Neuronal stem cell (in vitro differentiated cells): ENCODE results near the gene FBXO45.
"Not testable (repeated sequence)": the region's sequence is repeated elsewhere in the genome, so short reads cannot be mapped to it uniquely, and the experiment has no call there.

ENCODE experiments used
- DNase-seq: peaks from one replicate; pipeline ENCODE4 v3.0.0-alpha.2; 2013; ENCODE audit warnings: low spot score
- H2AFZ ChIP-seq: one replicate; pipeline ENCODE4 v1.6.1; 2013; ENCODE audit warnings: mild to moderate bottlenecking, low read length, inconsistent platforms
- H2AK5ac ChIP-seq: 2 replicates; pipeline ENCODE4 v1.6.1; 2013; ENCODE audit warnings: low read depth, mild to moderate bottlenecking, inconsistent platforms, low read length, moderate library complexity, mixed read lengths
- H2BK120ac ChIP-seq: 2 replicates; pipeline ENCODE4 v1.6.1; 2013; ENCODE audit warnings: low read depth, mild to moderate bottlenecking, inconsistent platforms, low read length, moderate library complexity, mixed read lengths
- H2BK12ac ChIP-seq: one replicate; pipeline ENCODE4 v1.6.1; 2013; ENCODE audit warnings: low read length, inconsistent platforms
- H2BK15ac ChIP-seq: 2 replicates; pipeline ENCODE4 v1.6.1; 2013; ENCODE audit warnings: mild to moderate bottlenecking, low read length, inconsistent platforms, mixed read lengths
- H2BK5ac ChIP-seq: one replicate; pipeline ENCODE4 v1.6.1; 2013; ENCODE audit warnings: inconsistent platforms, mild to moderate bottlenecking, low read length, moderate library complexity
- H3K14ac ChIP-seq: one replicate; pipeline ENCODE4 v1.6.1; 2013; ENCODE audit warnings: low read length, inconsistent platforms
- H3K18ac ChIP-seq: 2 replicates; pipeline ENCODE4 v1.6.1; 2013; ENCODE audit warnings: low read length, inconsistent platforms
- H3K23ac ChIP-seq: 2 replicates; pipeline ENCODE4 v1.6.1; 2013; ENCODE audit warnings: low read depth, mild to moderate bottlenecking, mixed read lengths, low read length, inconsistent platforms; ENCODE audit not compliant: poor library complexity
- H3K27ac ChIP-seq: replicated peaks from 3 replicates; pipeline ENCODE4 v1.5.1; 2013; ENCODE audit warnings: low read length, inconsistent platforms
- H3K27me3 ChIP-seq, 3 experiments: 2 replicates each; pipeline ENCODE4 v1.6.1; 2013; ENCODE audit warnings: low read length in 3 of 3, mild to moderate bottlenecking in 2 of 3, inconsistent platforms in 1 of 3, low read depth in 1 of 3, mixed read lengths in 1 of 3, moderate library complexity in 1 of 3; ENCODE audit not compliant: control insufficient read depth in 3 of 3, insufficient read depth in 3 of 3
- H3K36me3 ChIP-seq, 2 donors: replicated peaks in 1 of 2; 2 replicates each; pipeline ENCODE4 v1.6.1; 2013; ENCODE audit warnings: low read length in 2 of 2; ENCODE audit not compliant: control insufficient read depth in 2 of 2, insufficient read depth in 2 of 2
- H3K4ac ChIP-seq: 2 replicates; pipeline ENCODE4 v1.6.1; 2013; ENCODE audit warnings: inconsistent platforms, mild to moderate bottlenecking, low read length, moderate library complexity
- H3K4me1 ChIP-seq, 2 donors: 1 replicate in 1 of 2; 2 replicates in 1 of 2; pipeline ENCODE4 v1.6.1; 2013; ENCODE audit warnings: low read length in 2 of 2, low read depth in 1 of 2; ENCODE audit not compliant: control insufficient read depth in 2 of 2, insufficient read depth in 1 of 2
- H3K4me2 ChIP-seq: one replicate; pipeline ENCODE4 v1.6.1; 2013; ENCODE audit warnings: mild to moderate bottlenecking, low read length, inconsistent platforms; ENCODE audit not compliant: insufficient read depth, poor library complexity, severe bottlenecking
- H3K4me3 ChIP-seq, 2 donors: 2 replicates each; pipeline ENCODE4 v1.5.1; 2013; ENCODE audit warnings: low read length in 2 of 2, mild to moderate bottlenecking in 2 of 2, inconsistent platforms in 1 of 2, moderate library complexity in 1 of 2
- H3K79me1 ChIP-seq: one replicate; pipeline ENCODE4 v1.6.1; 2013; ENCODE audit warnings: low read depth, mild to moderate bottlenecking, inconsistent platforms, low read length, moderate library complexity
- H3K9ac ChIP-seq: one replicate; pipeline ENCODE4 v1.6.1; 2013; ENCODE audit warnings: mild to moderate bottlenecking, low read depth, low read length, inconsistent platforms; ENCODE audit not compliant: poor library complexity
- H3K9me3 ChIP-seq, 2 donors: replicated peaks in 1 of 2; 2 replicates each; pipeline versions ENCODE3 to v1.6.1; 2013; ENCODE audit warnings: low read length in 2 of 2, mild to moderate bottlenecking in 2 of 2, inconsistent platforms in 1 of 2, low read depth in 1 of 2, mixed read lengths in 1 of 2, moderate library complexity in 1 of 2; ENCODE audit not compliant: control insufficient read depth in 2 of 2, insufficient read depth in 1 of 2
- H4K8ac ChIP-seq: one replicate; pipeline ENCODE4 v1.6.1; 2013; ENCODE audit warnings: low read depth, mild to moderate bottlenecking, inconsistent platforms, low read length, moderate library complexity
- H4K91ac ChIP-seq: one replicate; pipeline ENCODE4 v1.6.1; 2013; ENCODE audit warnings: low read length, low read depth, mild to moderate bottlenecking, inconsistent platforms; ENCODE audit not compliant: poor library complexity
- WGBS, 2 donors: extraction: QIAGEN DNeasy Blood & Tissue Kit; methylation state at CpG; one replicate each; pipeline ENCODE4 v1.1.7; 2013; ENCODE audit warnings: missing lambda C conversion rate in 2 of 2, mixed read lengths in 1 of 2; ENCODE audit not compliant: insufficient read length in 2 of 2, insufficient replicate concordance in 1 of 2; ENCODE audit errors: extremely low coverage in 2 of 2; 5-methylcytosine and 5-hydroxymethylcytosine counted together

The FBXO45 gene

DNA sequence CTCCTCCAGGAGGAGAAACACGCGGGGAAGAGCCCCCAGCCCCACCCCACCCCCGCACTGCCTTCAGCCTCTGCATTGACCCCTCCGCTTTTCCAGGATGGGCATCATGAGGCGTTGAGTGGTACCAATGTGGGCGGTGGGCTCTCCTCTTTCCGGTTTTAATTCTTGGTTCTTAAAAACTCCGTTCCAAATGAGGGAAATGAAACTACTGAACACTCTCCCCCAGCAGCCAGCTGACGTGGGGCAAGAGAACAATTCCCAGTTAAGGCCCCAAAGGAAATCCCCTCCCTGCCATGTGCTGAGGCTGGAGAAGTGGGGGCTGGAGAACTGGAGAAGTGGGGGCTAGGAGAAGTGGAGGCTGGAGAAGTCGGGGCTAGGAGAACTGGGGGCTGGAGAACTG lies 65.8 kb downstream of the FBXO45 start:
- H2BK12ac ChIP-seq = peak overlapping the region; percentile 67
- H3K4me3 ChIP-seq = no peak overlapping the region
- H2AK5ac ChIP-seq = peak overlapping the region; percentile 100
- H2BK15ac ChIP-seq = peak overlapping the region; percentile 96
- H3K9me3 ChIP-seq = no peaks in the 10 kb centered on the region
- H3K14ac ChIP-seq = no peak overlapping the region
- no peaks in the 10 kb centered on the region for H3K36me3 ChIP-seq
- WGBS, 2 donors = no CpG with 5 or more reads among the region's 10 CpGs
- no peak overlapping the region for H4K91ac ChIP-seq
- peaks cover 0 to 12% (median 0%) of the 10 kb centered on the region in 3 experiments for H3K27me3 ChIP-seq
- no peak for DNase-seq
- no peaks in the 10 kb centered on the region for H3K79me1 ChIP-seq
- H3K4me1 ChIP-seq = peaks cover 14 to 17% of the 10 kb centered on the region in 2 donors
- H3K4me2 ChIP-seq = no peak overlapping the region
- H3K18ac ChIP-seq = peak overlapping the region; percentile 15
- no peak overlapping the region for H3K27ac ChIP-seq
- H4K8ac ChIP-seq = no peak overlapping the region
- H2AFZ ChIP-seq = no peak overlapping the region
- peak overlapping the region; percentile 25 for H3K23ac ChIP-seq
- peak overlapping the region; percentile 26 for H2BK5ac ChIP-seq
- no peak overlapping the region for H2BK120ac ChIP-seq
- no peak overlapping the region for H3K4ac ChIP-seq
- no peak overlapping the region for H3K9ac ChIP-seq

DNA sequence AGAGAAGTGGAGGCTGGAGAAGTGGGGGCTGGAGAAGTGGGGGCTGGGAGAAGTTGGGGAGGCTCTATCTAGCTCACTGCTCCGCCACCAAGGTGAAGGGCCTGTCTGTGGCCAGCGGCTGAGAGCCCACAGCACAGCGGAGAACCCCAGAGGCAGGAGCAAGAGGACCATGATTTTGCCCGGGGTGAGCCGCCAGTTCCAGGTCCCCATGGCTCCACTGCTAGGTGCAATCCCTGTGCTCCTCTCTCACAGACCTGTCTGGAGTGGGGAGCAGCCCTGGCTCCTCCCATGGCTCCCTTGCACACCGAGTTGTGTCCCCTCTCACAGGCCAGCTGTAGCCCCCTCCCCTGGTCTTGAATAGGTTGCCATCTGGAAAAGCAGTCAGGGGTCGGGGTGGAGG lies 66.4 kb downstream of the FBXO45 start:
- no peak for DNase-seq
- no peak overlapping the region for H2BK12ac ChIP-seq
- no CpG with 5 or more reads among the region's 7 CpGs for WGBS, 2 donors

DNA sequence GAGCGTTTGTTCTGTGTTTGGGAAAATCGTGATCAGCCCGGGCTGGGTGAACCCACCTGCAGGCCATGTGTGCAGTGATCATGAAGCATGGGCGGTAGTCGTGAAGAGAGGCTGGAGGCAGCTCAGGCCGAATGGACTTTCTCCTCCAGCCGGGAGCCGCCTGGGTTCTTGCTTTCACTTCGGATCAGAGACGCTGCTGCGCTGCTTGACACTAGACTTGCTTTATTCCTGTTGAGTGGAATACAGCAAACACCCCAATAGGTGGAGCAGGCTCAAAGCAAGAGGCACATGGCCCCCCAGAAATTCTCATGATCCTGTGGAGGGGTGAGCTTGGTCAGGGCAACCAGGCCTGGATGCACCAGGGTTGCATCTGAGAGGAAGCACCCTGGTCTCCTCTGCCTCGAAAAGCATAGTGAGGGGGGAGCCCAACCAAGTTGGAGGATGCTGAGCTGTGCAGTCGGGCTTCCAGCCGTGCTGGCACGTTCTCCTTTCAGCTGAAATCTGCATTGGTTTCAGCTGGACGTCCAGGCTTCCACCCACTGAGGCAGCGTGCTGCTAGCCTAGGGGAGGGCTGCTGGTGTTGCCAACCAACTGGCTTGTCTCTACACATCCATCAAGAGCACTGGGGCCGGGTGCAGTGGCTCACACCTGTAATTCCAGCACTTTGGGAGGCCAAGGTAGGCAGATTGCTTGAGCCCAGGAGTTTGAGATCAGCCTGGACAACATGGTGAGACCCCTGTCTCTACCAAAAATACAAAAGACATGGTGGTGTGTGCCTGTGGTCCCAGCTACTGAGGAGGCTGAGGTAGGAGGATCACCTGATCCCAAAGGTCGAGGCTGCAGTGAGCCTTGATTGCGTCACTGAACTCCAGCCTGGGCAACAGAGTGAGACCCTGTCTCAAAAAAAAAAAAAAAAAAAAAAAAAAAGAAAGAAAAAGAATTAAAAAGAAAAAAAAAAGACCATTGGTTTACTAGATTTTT lies 68.2 kb downstream of the FBXO45 start:
- Histone ChIP-seq H2BK12ac (no peak overlapping the region), H3K4me2 (no peak overlapping the region), H2BK5ac (no peak overlapping the region), H2BK120ac (no peak overlapping the region), H3K9me3 (peaks cover 0 to 2% of the 10 kb centered on the region in 2 donors), H3K36me3 (no peaks in the 10 kb centered on the region), H2AK5ac (peak overlapping the region; percentile 59), H3K18ac (peak overlapping the region; percentile 89), H3K4ac (no peak overlapping the region), H3K14ac (no peak overlapping the region), H2BK15ac (peak overlapping the region; percentile 88), H3K23ac (no peak overlapping the region), H3K27me3 (peaks cover 0 to 12% (median 0%) of the 10 kb centered on the region in 3 experiments), H2AFZ (no peak overlapping the region), H3K9ac (no peak overlapping the region), H3K4me1 (peaks cover 14 to 19% of the 10 kb centered on the region in 2 donors), H3K27ac (no peak overlapping the region), H3K4me3 (no peak overlapping the region), H4K91ac (no peak overlapping the region), H3K79me1 (no peaks in the 10 kb centered on the region), H4K8ac (no peak overlapping the region)
- no CpG with 5 or more reads among the region's 20 CpGs for WGBS, 2 donors
- DNase-seq = no peak

More for the DNA sequence above, 66.4 kb downstream of the FBXO45 start:
- no peak overlapping the region for H2AFZ ChIP-seq
- H3K14ac ChIP-seq = no peak overlapping the region
- H3K4me2 ChIP-seq = no peak overlapping the region
- no peak overlapping the region for H3K4me3 ChIP-seq
- H3K4ac ChIP-seq = no peak overlapping the region
- H3K9ac ChIP-seq = peak overlapping the region; percentile 24
- no peak overlapping the region for H4K91ac ChIP-seq
- H2BK15ac ChIP-seq = peak overlapping the region; percentile 50
- no peaks in the 10 kb centered on the region for H3K79me1 ChIP-seq
- H3K27me3 ChIP-seq = peaks cover 0 to 12% (median 0%) of the 10 kb centered on the region in 3 experiments
- H3K9me3 ChIP-seq = no peaks in the 10 kb centered on the region
- no peak overlapping the region for H4K8ac ChIP-seq
- H3K23ac ChIP-seq = no peak overlapping the region
- no peaks in the 10 kb centered on the region for H3K36me3 ChIP-seq
- no peak overlapping the region for H2BK5ac ChIP-seq
- H2AK5ac ChIP-seq = peak overlapping the region; percentile 93
- H3K18ac ChIP-seq = peak overlapping the region; percentile 87
- H3K4me1 ChIP-seq = peaks cover 14 to 17% of the 10 kb centered on the region in 2 donors
- H3K27ac ChIP-seq = no peak overlapping the region
- peak overlapping the region; percentile 58 for H2BK120ac ChIP-seq

DNA sequence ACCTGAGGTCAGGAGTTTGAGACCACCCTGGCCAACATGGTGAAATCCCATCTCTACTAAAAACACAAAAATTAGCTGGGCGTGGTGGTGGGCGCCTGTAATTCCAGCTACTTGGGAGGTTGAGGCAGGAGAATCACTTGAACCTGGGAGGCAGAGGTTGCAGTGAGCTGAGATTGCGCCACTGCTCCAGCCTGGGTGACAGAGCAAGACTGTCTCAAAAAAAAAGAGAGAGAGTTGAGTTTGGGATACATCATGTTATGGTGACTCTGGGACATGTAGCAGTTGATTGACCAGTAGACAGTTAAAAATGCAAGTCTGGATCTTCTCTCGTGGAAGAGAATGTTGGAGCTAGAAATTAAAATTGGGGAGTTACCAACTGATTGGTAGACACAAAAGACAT lies 69.5 kb downstream of the FBXO45 start:
- not testable (repeated sequence) for H2BK5ac ChIP-seq, H3K36me3 ChIP-seq, H3K4me2 ChIP-seq, H2AFZ ChIP-seq, H3K4ac ChIP-seq, H2BK15ac ChIP-seq, H3K9ac ChIP-seq, H3K14ac ChIP-seq, H3K27ac ChIP-seq, H4K8ac ChIP-seq, H2BK12ac ChIP-seq, H3K9me3 ChIP-seq, H4K91ac ChIP-seq, H3K79me1 ChIP-seq, H2AK5ac ChIP-seq, H3K4me3 ChIP-seq, H3K18ac ChIP-seq, H2BK120ac ChIP-seq, DNase-seq, H3K23ac ChIP-seq
- peaks cover 0 to 12% (median 0%) of the 10 kb centered on the region in 3 experiments for H3K27me3 ChIP-seq
- peaks cover 7 to 18% of the 10 kb centered on the region in 2 donors for H3K4me1 ChIP-seq
- WGBS, 2 donors = no CpG with 5 or more reads among the region's 4 CpGs
